ENCODE measurements around the gene TALDO1.

DNA sequence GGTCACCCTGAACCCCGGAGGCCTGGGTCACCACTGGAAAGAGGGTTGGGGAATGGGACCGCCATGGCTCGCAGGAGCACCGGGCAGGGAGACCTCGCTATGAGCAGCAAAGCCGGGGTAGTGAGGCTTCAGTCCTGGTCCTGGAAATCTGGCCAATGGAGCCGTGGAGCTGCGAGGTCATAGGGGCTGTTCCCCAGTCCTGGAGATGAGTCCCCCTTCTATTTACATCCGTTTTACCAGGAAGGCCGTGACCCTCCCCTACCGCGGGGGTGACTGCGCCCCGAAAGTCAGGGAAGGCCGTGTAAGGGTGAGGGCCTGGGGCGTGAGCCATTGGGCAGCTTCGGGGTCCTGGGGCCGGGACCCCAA lies 57.3 kb downstream of the TALDO1 start:
- TF ChIP-seq EZH2 (IDR thresholded peaks at IDR 0.05; ENCODE audit: borderline replicate concordance, insufficient read depth, low read length, poor library complexity, severe bottlenecking) (no peak), POLR2AphosphoS5 (IDR thresholded peaks at IDR 0.05) (no peak), MXI1 (conservative IDR thresholded peaks at IDR 0.05; ENCODE audit: poor library complexity, severe bottlenecking) (no peak), RAD21 (conservative IDR thresholded peaks at IDR 0.05) (no peak)
- TF ChIP-seq, protein P1, sequence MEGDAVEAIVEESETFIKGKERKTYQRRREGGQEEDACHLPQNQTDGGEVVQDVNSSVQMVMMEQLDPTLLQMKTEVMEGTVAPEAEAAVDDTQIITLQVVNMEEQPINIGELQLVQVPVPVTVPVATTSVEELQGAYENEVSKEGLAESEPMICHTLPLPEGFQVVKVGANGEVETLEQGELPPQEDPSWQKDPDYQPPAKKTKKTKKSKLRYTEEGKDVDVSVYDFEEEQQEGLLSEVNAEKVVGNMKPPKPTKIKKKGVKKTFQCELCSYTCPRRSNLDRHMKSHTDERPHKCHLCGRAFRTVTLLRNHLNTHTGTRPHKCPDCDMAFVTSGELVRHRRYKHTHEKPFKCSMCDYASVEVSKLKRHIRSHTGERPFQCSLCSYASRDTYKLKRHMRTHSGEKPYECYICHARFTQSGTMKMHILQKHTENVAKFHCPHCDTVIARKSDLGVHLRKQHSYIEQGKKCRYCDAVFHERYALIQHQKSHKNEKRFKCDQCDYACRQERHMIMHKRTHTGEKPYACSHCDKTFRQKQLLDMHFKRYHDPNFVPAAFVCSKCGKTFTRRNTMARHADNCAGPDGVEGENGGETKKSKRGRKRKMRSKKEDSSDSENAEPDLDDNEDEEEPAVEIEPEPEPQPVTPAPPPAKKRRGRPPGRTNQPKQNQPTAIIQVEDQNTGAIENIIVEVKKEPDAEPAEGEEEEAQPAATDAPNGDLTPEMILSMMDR (IDR thresholded peaks at IDR 0.05; ENCODE audit: poor library complexity, severe bottlenecking): no peak
- TF ChIP-seq, protein P2, sequence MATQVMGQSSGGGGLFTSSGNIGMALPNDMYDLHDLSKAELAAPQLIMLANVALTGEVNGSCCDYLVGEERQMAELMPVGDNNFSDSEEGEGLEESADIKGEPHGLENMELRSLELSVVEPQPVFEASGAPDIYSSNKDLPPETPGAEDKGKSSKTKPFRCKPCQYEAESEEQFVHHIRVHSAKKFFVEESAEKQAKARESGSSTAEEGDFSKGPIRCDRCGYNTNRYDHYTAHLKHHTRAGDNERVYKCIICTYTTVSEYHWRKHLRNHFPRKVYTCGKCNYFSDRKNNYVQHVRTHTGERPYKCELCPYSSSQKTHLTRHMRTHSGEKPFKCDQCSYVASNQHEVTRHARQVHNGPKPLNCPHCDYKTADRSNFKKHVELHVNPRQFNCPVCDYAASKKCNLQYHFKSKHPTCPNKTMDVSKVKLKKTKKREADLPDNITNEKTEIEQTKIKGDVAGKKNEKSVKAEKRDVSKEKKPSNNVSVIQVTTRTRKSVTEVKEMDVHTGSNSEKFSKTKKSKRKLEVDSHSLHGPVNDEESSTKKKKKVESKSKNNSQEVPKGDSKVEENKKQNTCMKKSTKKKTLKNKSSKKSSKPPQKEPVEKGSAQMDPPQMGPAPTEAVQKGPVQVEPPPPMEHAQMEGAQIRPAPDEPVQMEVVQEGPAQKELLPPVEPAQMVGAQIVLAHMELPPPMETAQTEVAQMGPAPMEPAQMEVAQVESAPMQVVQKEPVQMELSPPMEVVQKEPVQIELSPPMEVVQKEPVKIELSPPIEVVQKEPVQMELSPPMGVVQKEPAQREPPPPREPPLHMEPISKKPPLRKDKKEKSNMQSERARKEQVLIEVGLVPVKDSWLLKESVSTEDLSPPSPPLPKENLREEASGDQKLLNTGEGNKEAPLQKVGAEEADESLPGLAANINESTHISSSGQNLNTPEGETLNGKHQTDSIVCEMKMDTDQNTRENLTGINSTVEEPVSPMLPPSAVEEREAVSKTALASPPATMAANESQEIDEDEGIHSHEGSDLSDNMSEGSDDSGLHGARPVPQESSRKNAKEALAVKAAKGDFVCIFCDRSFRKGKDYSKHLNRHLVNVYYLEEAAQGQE (IDR thresholded peaks at IDR 0.05; ENCODE audit: borderline replicate concordance): no peak

Measured in neural cell (in vitro differentiated cells).